Fibroblast of lung (primary cell): Measurements from ENCODE around the gene RBM46.

ENCODE experiments used
- CTCF ChIP-seq, 2 donors: IDR thresholded peaks in 1 of 2; conservative IDR thresholded peaks in 1 of 2; 1 replicate in 1 of 2; 2 replicates in 1 of 2; pipeline ENCODE4 v1.5.1; 2011 to 2012; ENCODE audit warnings: low read length in 2 of 2, control low read depth in 1 of 2, inconsistent platforms in 1 of 2, low read depth in 1 of 2, mild to moderate bottlenecking in 1 of 2
- EZH2 ChIP-seq: IDR thresholded peaks from 2 replicates; pipeline ENCODE4 v1.5.1; 2012; ENCODE audit warnings: low read length, control low read depth, mild to moderate bottlenecking; ENCODE audit errors: missing control alignments

- TF ChIP-seq CTCF (conservative IDR thresholded peaks at IDR 0.05 in 1 of 2, IDR thresholded peaks at IDR 0.05 in 1 of 2; ENCODE audit: low read depth in 1 of 2, low read length in 2 of 2) (no peak), EZH2 (no peak)
Measured at GRCh38 chr4:154739111-154739510, 42.0 kb upstream of the RBM46 start.
